ENCODE measurements around the gene MAP4. TPM values are rescaled to one million over a fixed set of nuclear protein-coding genes. Genes with fewer than 3 reads are reported as not detected.

MAP4 gene
- total RNA-seq, 2 experiments from 2014 or later = 95.2 to 96.7 TPM

DNA sequence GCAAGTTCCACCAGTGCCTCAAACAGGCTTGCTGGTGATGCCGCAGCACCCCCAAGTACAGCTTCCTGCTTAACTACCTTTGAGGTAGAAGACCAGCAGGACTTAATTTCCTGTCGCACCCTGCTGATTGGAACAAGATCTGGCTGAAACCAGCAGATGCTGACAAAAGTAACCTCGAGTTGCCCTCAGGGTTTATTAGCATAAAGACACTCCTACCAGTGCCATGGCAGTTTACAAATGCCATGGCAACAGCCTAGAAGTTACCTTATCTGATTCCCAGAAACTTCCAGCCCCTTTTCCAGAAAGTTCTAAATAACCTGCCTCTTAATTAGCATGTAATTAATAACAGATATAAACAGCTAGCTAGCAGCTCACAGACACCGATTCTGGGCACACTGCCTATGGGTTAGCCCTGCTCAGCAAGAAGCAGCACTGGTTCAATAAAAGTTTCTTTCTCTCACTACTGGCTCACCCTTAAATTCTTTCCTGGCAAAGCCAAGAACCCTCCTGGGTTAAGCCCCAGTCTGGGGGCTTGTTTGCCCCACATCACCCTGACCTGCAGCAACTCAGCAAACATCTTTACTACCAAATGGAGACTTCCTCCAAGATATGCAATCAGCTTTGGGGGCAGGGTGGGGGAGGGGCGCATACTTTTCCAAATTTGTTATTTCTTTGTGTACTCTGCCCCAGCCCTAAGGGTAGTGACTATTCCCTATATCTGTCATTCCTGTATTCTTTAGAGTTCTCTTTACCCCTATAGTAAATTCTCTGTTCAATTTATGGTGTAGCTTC, 54.2 kb downstream of the MAP4 start:
- DNase-seq = peak; percentile 1
- Mint-ChIP-seq H3K27me3 (no peaks in the 10 kb centered on the region), H3K27ac (no peak overlapping the region), H3K9me3 (no peaks in the 10 kb centered on the region), H3K4me1 (peaks cover 22% of the 10 kb centered on the region), H3K4me3 (peak overlapping the region; percentile 35), H3K36me3 (peaks cover 4% of the 10 kb centered on the region)

- Mint-ChIP-seq H3K27ac (no peak overlapping the region), H3K27me3 (no peaks in the 10 kb centered on the region), H3K36me3 (peaks cover 4% of the 10 kb centered on the region), H3K4me3 (no peak overlapping the region), H3K9me3 (no peaks in the 10 kb centered on the region), H3K4me1 (peaks cover 22% of the 10 kb centered on the region)
- no peak for DNase-seq
Observed at GRCh38 chr3:47961036-47961435, 55.2 kb downstream of the MAP4 start.

GRCh38 chr3:47956521-47956920, 59.7 kb downstream of the MAP4 start:
- H3K36me3 Mint-ChIP-seq = peaks cover 3% of the 10 kb centered on the region
- H3K27ac Mint-ChIP-seq = no peak overlapping the region
- DNase-seq = no peak
- peaks cover 11% of the 10 kb centered on the region for H3K4me1 Mint-ChIP-seq
- no peak overlapping the region for H3K4me3 Mint-ChIP-seq
- H3K9me3 Mint-ChIP-seq = no peaks in the 10 kb centered on the region
- no peaks in the 10 kb centered on the region for H3K27me3 Mint-ChIP-seq

DNA sequence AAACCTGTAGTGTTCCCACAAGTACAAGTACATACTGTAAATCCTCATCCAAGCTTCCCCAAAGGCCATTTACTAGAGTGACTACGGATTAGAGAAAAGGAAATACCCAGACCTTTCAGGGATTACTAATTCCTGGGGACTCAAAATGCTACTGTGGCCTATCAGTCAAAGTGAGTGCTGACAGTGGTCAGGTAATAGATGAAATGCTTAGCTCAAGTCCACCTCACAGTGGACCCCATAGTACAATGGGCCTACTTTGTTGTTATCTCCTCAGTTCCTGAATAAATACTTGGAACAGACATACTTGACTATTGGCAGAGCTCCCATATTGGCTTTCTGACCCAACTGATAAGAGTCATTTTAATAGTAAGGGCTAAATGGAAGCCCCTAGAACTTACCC, 61.6 kb downstream of the MAP4 start:
- Mint-ChIP-seq H3K4me3 (no peak overlapping the region), H3K27ac (no peak overlapping the region), H3K27me3 (no peaks in the 10 kb centered on the region), H3K4me1 (no peaks in the 10 kb centered on the region), H3K36me3 (no peaks in the 10 kb centered on the region), H3K9me3 (no peaks in the 10 kb centered on the region)
- no peak for DNase-seq

GRCh38 chr3:47950453-47951169, 65.6 kb downstream of the MAP4 start:
- no peak overlapping the region for H3K4me3 Mint-ChIP-seq
- no peaks in the 10 kb centered on the region for H3K27me3 Mint-ChIP-seq
- no peak for DNase-seq
- H3K9me3 Mint-ChIP-seq = no peaks in the 10 kb centered on the region
- H3K4me1 Mint-ChIP-seq = no peaks in the 10 kb centered on the region
- no peak overlapping the region for H3K27ac Mint-ChIP-seq
- H3K36me3 Mint-ChIP-seq = no peaks in the 10 kb centered on the region

GRCh38 chr3:47949979-47950378, 66.2 kb downstream of the MAP4 start:
- Mint-ChIP-seq H3K4me1 (no peaks in the 10 kb centered on the region), H3K27me3 (no peaks in the 10 kb centered on the region), H3K36me3 (no peaks in the 10 kb centered on the region), H3K4me3 (no peak overlapping the region), H3K27ac (no peak overlapping the region), H3K9me3 (no peaks in the 10 kb centered on the region)
- no peak for DNase-seq

- H3K27me3 Mint-ChIP-seq = no peaks in the 10 kb centered on the region
- H3K9me3 Mint-ChIP-seq = no peaks in the 10 kb centered on the region
- H3K4me1 Mint-ChIP-seq = no peaks in the 10 kb centered on the region
- H3K36me3 Mint-ChIP-seq = no peaks in the 10 kb centered on the region
- H3K27ac Mint-ChIP-seq = no peak overlapping the region
- no peak for DNase-seq
- no peak overlapping the region for H3K4me3 Mint-ChIP-seq
Observed at GRCh38 chr3:47940232-47940631, 76.0 kb downstream of the MAP4 start.

GRCh38 chr3:47932421-47932820, 83.8 kb downstream of the MAP4 start:
- peaks cover 1% of the 10 kb centered on the region for H3K36me3 Mint-ChIP-seq
- no peak for DNase-seq
- H3K4me1 Mint-ChIP-seq = no peaks in the 10 kb centered on the region
- H3K27me3 Mint-ChIP-seq = no peaks in the 10 kb centered on the region
- H3K4me3 Mint-ChIP-seq = no peak overlapping the region
- no peak overlapping the region for H3K27ac Mint-ChIP-seq
- H3K9me3 Mint-ChIP-seq = no peaks in the 10 kb centered on the region

DNA sequence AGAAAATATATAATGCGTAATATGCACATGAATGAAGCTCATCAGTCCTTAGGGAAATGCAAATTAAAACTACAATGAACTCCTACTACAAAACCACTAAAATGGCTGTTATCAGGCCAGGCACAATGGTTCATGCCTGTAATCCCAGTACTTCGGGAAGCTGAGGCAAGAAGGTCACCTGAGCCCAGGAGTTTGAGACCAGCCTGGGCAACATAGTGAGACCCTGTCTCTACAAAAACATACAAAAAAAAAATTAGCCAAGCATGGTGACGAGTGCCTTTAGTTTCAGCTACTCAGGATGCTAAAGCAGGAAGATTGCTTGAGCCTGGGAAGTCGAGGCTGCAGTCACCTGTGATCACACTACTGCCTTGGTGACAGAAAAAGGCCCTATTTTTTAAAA, 85.2 kb downstream of the MAP4 start:
- no peak overlapping the region for H3K4me3 Mint-ChIP-seq
- no peaks in the 10 kb centered on the region for H3K4me1 Mint-ChIP-seq
- DNase-seq = no peak
- H3K9me3 Mint-ChIP-seq = no peaks in the 10 kb centered on the region
- H3K27ac Mint-ChIP-seq = no peak overlapping the region
- peaks cover 9% of the 10 kb centered on the region for H3K36me3 Mint-ChIP-seq
- H3K27me3 Mint-ChIP-seq = no peaks in the 10 kb centered on the region

DNA sequence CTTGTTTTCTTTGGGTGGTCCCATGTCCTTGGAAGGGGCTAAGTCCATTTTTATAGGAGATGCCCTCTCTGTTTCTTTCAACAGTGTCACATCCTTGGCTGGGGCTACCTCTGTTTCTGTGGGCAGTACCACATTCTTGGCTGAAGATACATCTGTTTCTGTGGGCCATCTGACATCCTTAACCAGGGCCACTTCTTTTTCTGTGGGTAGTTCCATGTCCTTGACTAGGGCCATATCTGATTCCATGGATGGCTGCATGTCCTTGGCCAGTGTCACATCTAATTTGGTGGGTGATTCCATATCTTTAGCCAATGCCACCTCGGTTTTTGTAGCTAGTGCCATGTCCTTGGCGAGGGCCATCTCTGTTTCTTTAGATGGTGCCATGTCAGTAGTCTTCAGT, 99.5 kb downstream of the MAP4 start:
- peaks cover 15% of the 10 kb centered on the region for H3K36me3 Mint-ChIP-seq
- H3K4me3 Mint-ChIP-seq = no peak overlapping the region
- no peaks in the 10 kb centered on the region for H3K4me1 Mint-ChIP-seq
- no peak for DNase-seq
- H3K27ac Mint-ChIP-seq = no peak overlapping the region
- H3K27me3 Mint-ChIP-seq = no peaks in the 10 kb centered on the region
- H3K9me3 Mint-ChIP-seq = no peaks in the 10 kb centered on the region

DNA sequence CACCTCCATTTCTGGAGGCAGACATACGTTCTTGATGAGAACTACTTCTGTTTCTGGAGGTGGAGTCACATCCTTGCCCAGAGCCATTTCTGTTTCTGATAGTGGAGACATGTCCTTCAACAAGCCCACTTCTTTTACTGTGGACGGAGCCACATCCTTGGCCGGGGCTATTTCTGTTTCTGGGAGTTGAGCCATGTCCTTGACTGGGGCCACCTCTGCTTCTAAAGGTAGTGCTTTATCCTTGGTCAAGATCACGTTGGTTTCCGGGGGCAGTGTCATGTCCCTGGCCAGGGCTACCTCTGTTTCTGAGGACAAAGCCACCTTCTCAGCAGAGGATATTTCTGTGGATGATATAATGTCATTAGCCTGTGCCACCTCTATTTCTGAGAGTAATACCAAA, 100.0 kb downstream of the MAP4 start:
- no peak for DNase-seq
- no peaks in the 10 kb centered on the region for H3K4me1 Mint-ChIP-seq
- no peak overlapping the region for H3K27ac Mint-ChIP-seq
- no peak overlapping the region for H3K4me3 Mint-ChIP-seq
- H3K9me3 Mint-ChIP-seq = no peaks in the 10 kb centered on the region
- no peaks in the 10 kb centered on the region for H3K27me3 Mint-ChIP-seq
- H3K36me3 Mint-ChIP-seq = peaks cover 15% of the 10 kb centered on the region

GRCh38 chr3:47912006-47912504, 104.2 kb downstream of the MAP4 start:
- H3K4me1 Mint-ChIP-seq = no peaks in the 10 kb centered on the region
- DNase-seq = no peak
- H3K9me3 Mint-ChIP-seq = no peaks in the 10 kb centered on the region
- H3K36me3 Mint-ChIP-seq = peaks cover 32% of the 10 kb centered on the region
- H3K4me3 Mint-ChIP-seq = no peak overlapping the region
- no peaks in the 10 kb centered on the region for H3K27me3 Mint-ChIP-seq
- no peak overlapping the region for H3K27ac Mint-ChIP-seq

GRCh38 chr3:47910777-47911440, 105.3 kb downstream of the MAP4 start:
- no peaks in the 10 kb centered on the region for H3K27me3 Mint-ChIP-seq
- H3K4me1 Mint-ChIP-seq = no peaks in the 10 kb centered on the region
- no peaks in the 10 kb centered on the region for H3K9me3 Mint-ChIP-seq
- H3K36me3 Mint-ChIP-seq = peaks cover 34% of the 10 kb centered on the region
- no peak overlapping the region for H3K27ac Mint-ChIP-seq
- DNase-seq = no peak
- no peak overlapping the region for H3K4me3 Mint-ChIP-seq

DNA sequence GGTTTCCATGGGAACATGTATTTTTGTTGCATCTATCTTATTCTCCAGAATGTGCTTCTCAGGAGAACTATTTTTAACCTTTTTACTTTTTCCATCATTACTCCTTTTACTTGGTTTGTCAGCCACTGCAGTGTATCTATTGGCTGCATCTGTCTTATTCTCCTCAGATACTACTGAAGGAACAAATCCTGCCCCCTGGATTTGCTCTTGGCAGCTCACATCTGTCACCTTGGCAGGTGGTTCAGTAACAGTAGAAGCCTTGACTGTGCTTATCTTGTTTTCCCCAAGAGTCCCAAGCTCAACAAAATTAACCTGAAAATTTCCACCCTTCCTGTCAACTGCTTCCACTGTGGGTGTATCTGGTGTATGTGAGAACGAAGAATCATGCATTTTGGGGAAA, 106.0 kb downstream of the MAP4 start:
- Mint-ChIP-seq H3K27ac (no peak overlapping the region), H3K27me3 (no peaks in the 10 kb centered on the region), H3K36me3 (peaks cover 32% of the 10 kb centered on the region), H3K9me3 (no peaks in the 10 kb centered on the region), H3K4me3 (no peak overlapping the region), H3K4me1 (no peaks in the 10 kb centered on the region)
- DNase-seq = no peak

GRCh38 chr3:47909607-47910006, 106.6 kb downstream of the MAP4 start:
- no peak overlapping the region for H3K4me3 Mint-ChIP-seq
- no peak overlapping the region for H3K27ac Mint-ChIP-seq

More at GRCh38 chr3:47909607-47910006, 106.6 kb downstream of the MAP4 start:
- Mint-ChIP-seq H3K4me1 (no peaks in the 10 kb centered on the region), H3K36me3 (peaks cover 34% of the 10 kb centered on the region), H3K27me3 (no peaks in the 10 kb centered on the region), H3K9me3 (no peaks in the 10 kb centered on the region)
- DNase-seq = no peak

All from activated naive CD8-positive, alpha-beta T cell treated with anti-CD3 and anti-CD28 coated beads for 36 hours (primary cell).